22Rv1 (cell line): ENCODE results near the gene ZNF57.
A peak's percentile ranks its signal among the peaks of the same experiment; 100 is the strongest.
"Not testable (repeated sequence)": the region's sequence is repeated elsewhere in the genome, so short reads cannot be mapped to it uniquely, and the experiment has no call there.

Source experiments
- H3K27ac ChIP-seq: fragments of 450-650 bp; 2 replicates; pipeline ENCODE4 v1.5.1; 2017
- CTCF ChIP-seq: fragments of 450-650 bp; IDR thresholded peaks from 2 replicates; pipeline ENCODE4 v1.5.1; 2017; ENCODE audit warnings: mild to moderate bottlenecking
- ZFX ChIP-seq: fragments of 450-650 bp; IDR thresholded peaks from 2 replicates; pipeline ENCODE4 v1.6.1; 2017; ENCODE audit warnings: antibody characterized with exemption, borderline replicate concordance

Gene ZNF57

GRCh38 chr19:2863816-2864215 is 36.9 kb upstream of the ZNF57 start:
- no peak overlapping the region for H3K27ac ChIP-seq
- TF ChIP-seq CTCF: no peak
- TF ChIP-seq ZFX: no peak

GRCh38 chr19:2865334-2866100 is 35.2 kb upstream of the ZNF57 start:
- H3K27ac ChIP-seq: no peak overlapping the region

DNA sequence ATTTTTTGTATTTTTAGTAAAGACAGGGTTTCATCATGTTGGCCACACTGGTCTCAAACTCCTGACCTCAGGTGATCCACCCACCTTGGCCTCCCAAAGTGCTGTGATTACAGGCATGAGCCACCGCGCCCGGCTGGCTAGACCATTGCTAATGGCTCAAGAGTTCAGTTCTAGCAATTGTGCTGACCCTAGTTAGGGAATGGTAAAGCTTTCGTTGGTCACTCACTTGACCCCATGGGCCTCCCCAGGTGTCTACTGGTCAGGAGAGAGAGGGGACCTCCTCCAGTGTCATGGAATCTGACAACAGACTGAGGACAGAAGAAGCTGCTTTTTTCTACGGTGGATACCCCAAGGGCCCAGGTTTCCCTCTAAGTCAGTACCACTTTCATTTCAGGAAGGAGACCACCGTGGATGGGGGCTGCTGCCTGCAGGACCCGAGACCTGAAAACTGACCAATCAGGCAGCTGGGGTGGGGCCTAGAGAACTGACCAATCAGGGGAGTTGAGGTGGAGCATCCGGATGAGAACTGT is 34.2 kb upstream of the ZNF57 start:
- H3K27ac ChIP-seq: no peak overlapping the region
- TF ChIP-seq CTCF: no peak
- no peak for TF ChIP-seq ZFX

More at GRCh38 chr19:2865334-2866100, 35.2 kb upstream of the ZNF57 start:
- no peak for TF ChIP-seq ZFX
- no peak for TF ChIP-seq CTCF

GRCh38 chr19:2867025-2867991 is 33.4 kb upstream of the ZNF57 start, which contains the start of gene ZNF556:
ZNF556 (plus strand) TSS chr19:2867335; CDS start chr19:2867422, 87 bp downstream.
- no peak within 1 kb of the TSS for H3K27ac ChIP-seq
- TF ChIP-seq CTCF: peak; percentile 11; the same call in 1 of the 2 replicates
- TF ChIP-seq ZFX: no peak

DNA sequence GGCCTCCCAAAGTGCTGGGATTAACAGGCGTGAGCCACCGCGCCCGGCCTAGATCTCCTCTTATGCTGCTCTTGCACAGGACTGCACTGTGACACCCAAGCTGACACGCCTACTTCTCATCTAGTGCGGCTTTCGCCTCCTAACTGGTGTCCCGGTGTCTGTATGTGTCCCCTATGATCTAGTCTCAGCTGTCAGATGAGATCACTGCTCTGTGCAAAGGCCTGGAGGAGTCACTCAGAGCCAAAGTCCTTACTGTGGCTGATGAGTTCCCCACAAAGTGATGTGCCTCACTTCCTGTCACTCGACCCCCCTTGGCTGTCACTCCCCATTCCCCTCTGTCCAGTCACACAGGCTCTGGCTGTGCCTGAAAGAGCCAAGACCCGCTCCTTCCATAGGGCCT is 31.1 kb upstream of the ZNF57 start:
- no peak for TF ChIP-seq CTCF
- TF ChIP-seq ZFX: no peak
- no peak overlapping the region for H3K27ac ChIP-seq

DNA sequence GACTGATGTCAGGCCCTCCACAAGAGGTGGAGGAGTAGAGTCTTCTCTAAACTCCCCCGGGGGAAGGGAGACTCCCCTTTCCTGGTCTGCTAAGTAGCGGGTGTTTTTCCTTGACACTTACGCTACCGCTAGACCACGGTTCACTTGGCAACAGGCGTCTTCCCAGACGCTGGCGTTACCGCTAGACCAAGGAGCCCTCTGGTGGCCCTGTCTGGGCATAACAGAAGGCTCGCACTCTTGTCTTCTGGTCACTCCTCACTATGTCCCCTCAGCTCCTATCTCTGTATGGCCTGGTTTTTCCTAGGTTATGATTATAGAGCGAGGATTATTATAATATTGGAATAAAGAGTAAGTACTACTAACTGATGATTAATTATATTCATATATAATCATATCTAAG is 28.6 kb upstream of the ZNF57 start:
- not testable (repeated sequence) for H3K27ac ChIP-seq
- TF ChIP-seq CTCF: peak; percentile 22; the same call in 1 of the 2 replicates
